MM.1S (cell line): ENCODE data around the gene SLC22A2.

Source experiments
- EZH2 ChIP-seq: fragments of 300-600 bp; sonication (generic); optimal IDR thresholded peaks from 2 replicates; pipeline ENCODE3; 2017; ENCODE audit warnings: low read depth, mild to moderate bottlenecking, antibody characterized with exemption, low read length, mixed read lengths
- TF ChIP-seq, protein P1 (sequence below): fragments of 300-600 bp; sonication (generic); IDR thresholded peaks from 2 replicates; pipeline ENCODE4 v1.5.1; 2016; ENCODE audit warnings: antibody characterized with exemption, low read length, mixed read lengths

GRCh38 chr6:160215232-160215631 lies 43.4 kb downstream of the SLC22A2 start:
- no peak for TF ChIP-seq EZH2
- TF ChIP-seq, protein P1, sequence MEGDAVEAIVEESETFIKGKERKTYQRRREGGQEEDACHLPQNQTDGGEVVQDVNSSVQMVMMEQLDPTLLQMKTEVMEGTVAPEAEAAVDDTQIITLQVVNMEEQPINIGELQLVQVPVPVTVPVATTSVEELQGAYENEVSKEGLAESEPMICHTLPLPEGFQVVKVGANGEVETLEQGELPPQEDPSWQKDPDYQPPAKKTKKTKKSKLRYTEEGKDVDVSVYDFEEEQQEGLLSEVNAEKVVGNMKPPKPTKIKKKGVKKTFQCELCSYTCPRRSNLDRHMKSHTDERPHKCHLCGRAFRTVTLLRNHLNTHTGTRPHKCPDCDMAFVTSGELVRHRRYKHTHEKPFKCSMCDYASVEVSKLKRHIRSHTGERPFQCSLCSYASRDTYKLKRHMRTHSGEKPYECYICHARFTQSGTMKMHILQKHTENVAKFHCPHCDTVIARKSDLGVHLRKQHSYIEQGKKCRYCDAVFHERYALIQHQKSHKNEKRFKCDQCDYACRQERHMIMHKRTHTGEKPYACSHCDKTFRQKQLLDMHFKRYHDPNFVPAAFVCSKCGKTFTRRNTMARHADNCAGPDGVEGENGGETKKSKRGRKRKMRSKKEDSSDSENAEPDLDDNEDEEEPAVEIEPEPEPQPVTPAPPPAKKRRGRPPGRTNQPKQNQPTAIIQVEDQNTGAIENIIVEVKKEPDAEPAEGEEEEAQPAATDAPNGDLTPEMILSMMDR, result no peak
